Activated T-helper 17 cell treated with anti-CD3 and anti-CD28 coated beads, Interleukin-2, amount 50 U/mL, for 72 hours (primary cell): ENCODE data around the gene GLB1L3. TPM values are rescaled to one million over a fixed set of nuclear protein-coding genes. Genes with fewer than 3 reads are reported as not detected.
A peak's percentile ranks its signal among the peaks of the same experiment; 100 is the strongest.
"Not testable (repeated sequence)": the region's sequence is repeated elsewhere in the genome, so short reads cannot be mapped to it uniquely, and the experiment has no call there.

ENCODE experiments used
- ATAC-seq: fragments of 150-1000 bp; cut with Tn5 transposase; replicated peaks from 2 replicates; pipeline ENCODE4 v1.10.0; 2021; ENCODE audit warnings: mild to moderate bottlenecking, moderate library complexity
- H3K27ac Mint-ChIP-seq: one replicate; pipeline ENCODE4 v1.8.0; 2022; ENCODE audit warnings: mixed read lengths
- H3K27me3 Mint-ChIP-seq: one replicate; pipeline ENCODE4 v1.8.0; 2022; ENCODE audit warnings: mixed read lengths
- H3K36me3 Mint-ChIP-seq: one replicate; pipeline ENCODE4 v1.8.0; 2022; ENCODE audit warnings: low read depth, mild to moderate bottlenecking, mixed read lengths
- H3K4me1 Mint-ChIP-seq: one replicate; pipeline ENCODE4 v1.8.0; 2022; ENCODE audit warnings: mixed read lengths
- H3K4me3 Mint-ChIP-seq: one replicate; pipeline ENCODE4 v1.8.0; 2022; ENCODE audit warnings: mild to moderate bottlenecking, mixed read lengths
- H3K9me3 Mint-ChIP-seq: one replicate; pipeline ENCODE4 v1.8.0; 2022; ENCODE audit warnings: mixed read lengths
- total RNA-seq, 2 donors: library from RNA; stranded (reverse); gene quantifications; one replicate each; pipeline ENCODE4 v1.2.3, GENCODE V29; 2022

Gene GLB1L3
- total RNA-seq, 2 donors from 2014 or later: 10.9 to 15.7 TPM

- H3K4me3 Mint-ChIP-seq: peak overlapping the region; percentile 81
- H3K4me1 Mint-ChIP-seq: no peaks in the 10 kb centered on the region
Observed at GRCh38 chr11:134332782-134333181, 56.6 kb downstream of the GLB1L3 start.

GRCh38 chr11:134333312-134333711, 57.1 kb downstream of the GLB1L3 start:
- no peaks in the 10 kb centered on the region for H3K36me3 Mint-ChIP-seq
- no peaks in the 10 kb centered on the region for H3K9me3 Mint-ChIP-seq
- no peaks in the 10 kb centered on the region for H3K4me1 Mint-ChIP-seq
- H3K27ac Mint-ChIP-seq: no peak overlapping the region
- H3K27me3 Mint-ChIP-seq: no peaks in the 10 kb centered on the region
- ATAC-seq: no peak
- H3K4me3 Mint-ChIP-seq: peak overlapping the region; percentile 81

More at GRCh38 chr11:134332782-134333181, 56.6 kb downstream of the GLB1L3 start:
- Mint-ChIP-seq H3K9me3 (no peaks in the 10 kb centered on the region), H3K27me3 (no peaks in the 10 kb centered on the region), H3K36me3 (no peaks in the 10 kb centered on the region), H3K27ac (no peak overlapping the region)
- no peak for ATAC-seq

- ATAC-seq: no peak
- Mint-ChIP-seq H3K36me3 (no peaks in the 10 kb centered on the region), H3K4me3 (no peak overlapping the region), H3K27ac (no peak overlapping the region), H3K27me3 (no peaks in the 10 kb centered on the region), H3K9me3 (no peaks in the 10 kb centered on the region), H3K4me1 (no peaks in the 10 kb centered on the region)
Observed at GRCh38 chr11:134333946-134334345, 57.8 kb downstream of the GLB1L3 start.

- ATAC-seq: no peak
- H3K4me3 Mint-ChIP-seq: no peak overlapping the region
- no peaks in the 10 kb centered on the region for H3K9me3 Mint-ChIP-seq
- no peaks in the 10 kb centered on the region for H3K27me3 Mint-ChIP-seq
- H3K4me1 Mint-ChIP-seq: no peaks in the 10 kb centered on the region
- H3K36me3 Mint-ChIP-seq: no peaks in the 10 kb centered on the region
- no peak overlapping the region for H3K27ac Mint-ChIP-seq
Observed at GRCh38 chr11:134334796-134335571, 58.8 kb downstream of the GLB1L3 start.

- no peak overlapping the region for H3K27ac Mint-ChIP-seq
- ATAC-seq: no peak
- no peaks in the 10 kb centered on the region for H3K4me1 Mint-ChIP-seq
- H3K4me3 Mint-ChIP-seq: no peak overlapping the region
- H3K27me3 Mint-ChIP-seq: no peaks in the 10 kb centered on the region
- H3K36me3 Mint-ChIP-seq: no peaks in the 10 kb centered on the region
- no peaks in the 10 kb centered on the region for H3K9me3 Mint-ChIP-seq
Observed at GRCh38 chr11:134337051-134337450, 60.9 kb downstream of the GLB1L3 start.

GRCh38 chr11:134338068-134338467, 61.9 kb downstream of the GLB1L3 start:
- Mint-ChIP-seq H3K36me3 (no peaks in the 10 kb centered on the region), H3K4me3 (no peak overlapping the region), H3K4me1 (no peaks in the 10 kb centered on the region), H3K27ac (no peak overlapping the region), H3K27me3 (no peaks in the 10 kb centered on the region), H3K9me3 (no peaks in the 10 kb centered on the region)
- no peak for ATAC-seq

GRCh38 chr11:134338654-134339053, 62.5 kb downstream of the GLB1L3 start:
- Mint-ChIP-seq H3K4me3 (no peak overlapping the region), H3K27ac (no peak overlapping the region), H3K27me3 (no peaks in the 10 kb centered on the region), H3K4me1 (no peaks in the 10 kb centered on the region), H3K9me3 (no peaks in the 10 kb centered on the region), H3K36me3 (no peaks in the 10 kb centered on the region)
- no peak for ATAC-seq

- no peaks in the 10 kb centered on the region for H3K9me3 Mint-ChIP-seq
- H3K27me3 Mint-ChIP-seq: no peaks in the 10 kb centered on the region
- no peaks in the 10 kb centered on the region for H3K4me1 Mint-ChIP-seq
- H3K4me3 Mint-ChIP-seq: no peak overlapping the region
- H3K27ac Mint-ChIP-seq: no peak overlapping the region
- H3K36me3 Mint-ChIP-seq: no peaks in the 10 kb centered on the region
- ATAC-seq: no peak
Observed at GRCh38 chr11:134339756-134340155, 63.6 kb downstream of the GLB1L3 start.

GRCh38 chr11:134340354-134340964, 64.3 kb downstream of the GLB1L3 start:
- Mint-ChIP-seq H3K4me1 (no peaks in the 10 kb centered on the region), H3K27ac (no peak overlapping the region), H3K9me3 (no peaks in the 10 kb centered on the region), H3K27me3 (no peaks in the 10 kb centered on the region), H3K36me3 (no peaks in the 10 kb centered on the region), H3K4me3 (no peak overlapping the region)
- no peak for ATAC-seq

- Mint-ChIP-seq H3K4me3 (no peak overlapping the region), H3K4me1 (no peaks in the 10 kb centered on the region), H3K36me3 (no peaks in the 10 kb centered on the region), H3K27ac (no peak overlapping the region), H3K27me3 (no peaks in the 10 kb centered on the region), H3K9me3 (no peaks in the 10 kb centered on the region)
- ATAC-seq: no peak
Observed at GRCh38 chr11:134341805-134342571, 65.8 kb downstream of the GLB1L3 start.

GRCh38 chr11:134342572-134343340, 66.6 kb downstream of the GLB1L3 start:
- Mint-ChIP-seq H3K36me3 (no peaks in the 10 kb centered on the region), H3K4me1 (no peaks in the 10 kb centered on the region), H3K4me3 (no peak overlapping the region), H3K9me3 (no peaks in the 10 kb centered on the region), H3K27me3 (no peaks in the 10 kb centered on the region), H3K27ac (no peak overlapping the region)
- ATAC-seq: no peak

- H3K4me1 Mint-ChIP-seq: no peaks in the 10 kb centered on the region
- H3K36me3 Mint-ChIP-seq: no peaks in the 10 kb centered on the region
- H3K27me3 Mint-ChIP-seq: no peaks in the 10 kb centered on the region
- H3K27ac Mint-ChIP-seq: no peak overlapping the region
- no peak for ATAC-seq
- no peak overlapping the region for H3K4me3 Mint-ChIP-seq
- H3K9me3 Mint-ChIP-seq: no peaks in the 10 kb centered on the region
Observed at GRCh38 chr11:134343646-134344045, 67.5 kb downstream of the GLB1L3 start.

- not testable (repeated sequence) for H3K36me3 Mint-ChIP-seq, H3K9me3 Mint-ChIP-seq, H3K4me1 Mint-ChIP-seq, H3K27ac Mint-ChIP-seq, ATAC-seq, H3K27me3 Mint-ChIP-seq, H3K4me3 Mint-ChIP-seq
Observed at GRCh38 chr11:134344497-134345236, 68.5 kb downstream of the GLB1L3 start.

- H3K4me1 Mint-ChIP-seq: peaks cover 10% of the 10 kb centered on the region
Observed at GRCh38 chr11:134345237-134345550, 69.0 kb downstream of the GLB1L3 start.

More at GRCh38 chr11:134345237-134345550, 69.0 kb downstream of the GLB1L3 start:
- Mint-ChIP-seq H3K9me3 (no peaks in the 10 kb centered on the region), H3K27ac (no peak overlapping the region), H3K36me3 (no peaks in the 10 kb centered on the region), H3K4me3 (no peak overlapping the region), H3K27me3 (no peaks in the 10 kb centered on the region)
- ATAC-seq: no peak
